GM18498 (cell line): ENCODE results near the gene KIF26B.
"Not testable (repeated sequence)": the region's sequence is repeated elsewhere in the genome, so short reads cannot be mapped to it uniquely, and the experiment has no call there.

Experiments
- ATAC-seq: cut with Tn5 transposase; IDR thresholded peaks from one replicate; pipeline ENCODE4 v1.9.1; 2021; ENCODE audit warnings: mild to moderate bottlenecking, moderate library complexity; ENCODE audit not compliant: unreplicated experiment

KIF26B gene

GRCh38 chr1:245154429-245155271 lies at the start of gene KIF26B:
Gene KIF26B (plus strand): TSS chr1:245154985. CDS start chr1:245155425, 440 bp downstream.
- ATAC-seq = no peak

GRCh38 chr1:245105042-245105441 lies 49.7 kb upstream of the KIF26B start:
- no peak for ATAC-seq

GRCh38 chr1:245105815-245106410 lies 48.9 kb upstream of the KIF26B start:
- ATAC-seq = no peak

- no peak for ATAC-seq
Measured at GRCh38 chr1:245107776-245108114, 47.0 kb upstream of the KIF26B start.

GRCh38 chr1:245108246-245108645 lies 46.5 kb upstream of the KIF26B start:
- ATAC-seq = no peak

- no peak for ATAC-seq
Measured at GRCh38 chr1:245108909-245109308, 45.9 kb upstream of the KIF26B start.

- no peak for ATAC-seq
Measured at GRCh38 chr1:245110406-245110805, 44.4 kb upstream of the KIF26B start.

- ATAC-seq = no peak
Measured at GRCh38 chr1:245111073-245111472, 43.7 kb upstream of the KIF26B start.

- ATAC-seq = no peak
Measured at GRCh38 chr1:245113649-245114048, 41.1 kb upstream of the KIF26B start.

GRCh38 chr1:245116131-245116530 lies 38.7 kb upstream of the KIF26B start:
- ATAC-seq = no peak

GRCh38 chr1:245116751-245117150 lies 38.0 kb upstream of the KIF26B start:
- ATAC-seq = no peak

GRCh38 chr1:245118066-245118465 lies 36.7 kb upstream of the KIF26B start:
- no peak for ATAC-seq

- no peak for ATAC-seq
Measured at GRCh38 chr1:245118806-245119205, 36.0 kb upstream of the KIF26B start.

GRCh38 chr1:245121523-245121922 lies 33.3 kb upstream of the KIF26B start:
- ATAC-seq = no peak

GRCh38 chr1:245124241-245124640 lies 30.5 kb upstream of the KIF26B start:
- ATAC-seq = no peak

GRCh38 chr1:245124644-245125043 lies 30.1 kb upstream of the KIF26B start:
- no peak for ATAC-seq

- ATAC-seq = no peak
Measured at GRCh38 chr1:245126530-245126929, 28.3 kb upstream of the KIF26B start.

- no peak for ATAC-seq
Measured at GRCh38 chr1:245128381-245129101, 26.2 kb upstream of the KIF26B start.

- ATAC-seq = no peak
Measured at GRCh38 chr1:245129319-245130240, 25.2 kb upstream of the KIF26B start.

GRCh38 chr1:245130281-245131025 lies 24.3 kb upstream of the KIF26B start:
- ATAC-seq = not testable (repeated sequence)
